Activated CD8-positive, alpha-beta memory T cell treated with anti-CD3 and anti-CD28 coated beads, Interleukin-2, amount 50 U/mL, for 48 hours (primary cell): ENCODE results near the gene ABHD3.
"Not testable (repeated sequence)": the region's sequence is repeated elsewhere in the genome, so short reads cannot be mapped to it uniquely, and the experiment has no call there.

Experiments used
- DNase-seq: peaks from one replicate; pipeline ENCODE4 v3.0.0-alpha.2; 2020

The ABHD3 gene

GRCh38 chr18:21702602-21703001 is 2.0 kb downstream of the ABHD3 start:
- no peak for DNase-seq

GRCh38 chr18:21701621-21702020 is 3.0 kb downstream of the ABHD3 start:
- DNase-seq = no peak

- DNase-seq = no peak
These were observed 4.0 kb downstream of the ABHD3 start for GRCh38 chr18:21700528-21701075.

- no peak for DNase-seq
These were observed 11.3 kb downstream of the ABHD3 start for GRCh38 chr18:21693322-21693721.

GRCh38 chr18:21689736-21690135 is 14.8 kb downstream of the ABHD3 start:
- DNase-seq = no peak

- DNase-seq = peak; percentile 32
These were observed 18.1 kb downstream of the ABHD3 start for GRCh38 chr18:21686282-21687105.

GRCh38 chr18:21685556-21685981 is 19.0 kb downstream of the ABHD3 start:
- DNase-seq = not testable (repeated sequence)

GRCh38 chr18:21684731-21685130 is 19.8 kb downstream of the ABHD3 start:
- peak; percentile 20 for DNase-seq

- DNase-seq = peak; percentile 54
These were observed 22.1 kb downstream of the ABHD3 start for GRCh38 chr18:21682371-21683051.

GRCh38 chr18:21680161-21680560 is 24.4 kb downstream of the ABHD3 start:
- DNase-seq = no peak

- DNase-seq = no peak
These were observed 25.7 kb downstream of the ABHD3 start for GRCh38 chr18:21678859-21679258.

- peak; percentile 53 for DNase-seq
These were observed 29.2 kb downstream of the ABHD3 start for GRCh38 chr18:21675354-21675753.

GRCh38 chr18:21672521-21673267 is 31.9 kb downstream of the ABHD3 start:
- DNase-seq = no peak

GRCh38 chr18:21669736-21670285 is 34.8 kb downstream of the ABHD3 start:
- DNase-seq = peak; percentile 12

- no peak for DNase-seq
These were observed 40.5 kb downstream of the ABHD3 start for GRCh38 chr18:21664069-21664468.

GRCh38 chr18:21663578-21663977 is 41.0 kb downstream of the ABHD3 start:
- DNase-seq = no peak

GRCh38 chr18:21662581-21662980 is 42.0 kb downstream of the ABHD3 start:
- no peak for DNase-seq

GRCh38 chr18:21660078-21660477 is 44.5 kb downstream of the ABHD3 start:
- DNase-seq = no peak

- DNase-seq = no peak
These were observed 48.2 kb downstream of the ABHD3 start for GRCh38 chr18:21656402-21656801.

GRCh38 chr18:21653361-21653760 is 51.2 kb downstream of the ABHD3 start:
- DNase-seq = no peak

GRCh38 chr18:21652073-21652472 is 52.5 kb downstream of the ABHD3 start:
- DNase-seq = no peak

- no peak for DNase-seq
These were observed 54.3 kb downstream of the ABHD3 start for GRCh38 chr18:21650311-21650710.

GRCh38 chr18:21640375-21640774 is 64.2 kb downstream of the ABHD3 start:
- DNase-seq = not testable (repeated sequence)
